ENCODE results near the gene STK39.

STK39 gene

DNA sequence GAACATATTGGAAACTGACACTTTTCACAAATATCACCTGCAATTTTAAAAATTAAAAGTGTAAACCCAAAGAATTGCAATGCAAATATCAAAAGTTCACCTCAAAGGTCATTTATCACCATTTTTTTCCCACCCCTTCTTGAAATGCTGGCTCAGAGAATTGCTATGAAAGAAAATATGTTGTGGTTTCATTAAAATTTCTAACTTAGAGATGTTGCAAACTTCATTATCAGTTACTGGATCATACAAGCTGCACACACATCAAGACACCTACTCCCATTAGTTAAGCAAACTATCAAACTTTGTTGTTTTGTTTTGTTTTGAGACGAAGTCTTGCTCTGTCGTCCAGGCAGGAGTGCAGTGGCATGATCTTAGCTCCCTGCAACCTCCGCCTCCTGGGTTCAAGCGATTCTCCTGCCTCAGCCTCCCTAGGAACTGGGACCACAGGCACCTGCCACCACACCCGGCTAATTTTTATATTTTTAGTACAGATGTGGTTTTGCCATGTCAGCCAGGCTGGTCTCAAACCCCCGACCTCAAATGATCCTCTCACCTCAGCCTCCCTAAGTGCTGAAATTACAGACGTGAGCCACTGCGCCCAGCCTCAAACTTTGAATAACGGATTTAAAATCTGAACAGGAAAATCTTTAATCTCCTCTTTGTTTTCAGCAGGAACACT, 37.0 kb downstream of the STK39 start:
- no peak for DNase-seq

DNA sequence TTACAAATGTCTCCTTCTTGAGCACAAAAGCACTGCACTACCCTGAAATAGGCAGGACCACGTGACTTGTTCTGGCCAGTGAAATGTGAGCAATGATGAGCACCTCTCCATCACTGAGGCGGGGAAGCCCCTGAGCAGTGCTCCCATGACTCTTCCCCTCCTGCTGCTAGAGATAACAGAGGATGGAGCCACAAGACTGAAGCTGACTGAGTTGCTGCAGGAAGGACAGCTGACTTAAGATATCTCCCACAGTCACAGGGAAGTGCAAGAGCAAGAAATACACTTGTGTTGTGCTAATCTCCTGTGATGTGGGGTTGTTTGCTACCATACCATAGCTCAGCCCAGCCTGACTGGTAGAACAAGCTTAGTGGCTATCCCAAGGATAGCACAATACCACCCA, 38.7 kb downstream of the STK39 start:
- DNase-seq: no peak

DNA sequence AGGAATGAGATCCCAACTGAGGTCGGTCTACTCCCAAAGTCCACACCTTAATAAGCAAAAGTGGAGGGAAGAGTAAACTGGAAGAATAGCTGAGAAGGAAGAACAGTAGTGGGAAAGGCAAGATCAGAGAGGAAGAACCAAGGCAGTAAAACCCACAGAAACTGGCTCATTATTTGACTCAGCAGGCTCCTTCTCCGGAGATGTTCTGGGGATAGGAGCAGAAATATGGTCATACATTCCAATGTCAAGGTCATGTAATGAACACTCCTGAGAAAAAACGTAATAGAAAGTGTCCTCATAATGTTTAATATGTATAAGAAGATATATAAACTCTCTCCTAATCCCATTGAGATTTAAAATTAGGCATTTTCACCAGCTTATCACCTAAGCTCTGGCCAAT, 39.5 kb downstream of the STK39 start:
- no peak for DNase-seq

DNA sequence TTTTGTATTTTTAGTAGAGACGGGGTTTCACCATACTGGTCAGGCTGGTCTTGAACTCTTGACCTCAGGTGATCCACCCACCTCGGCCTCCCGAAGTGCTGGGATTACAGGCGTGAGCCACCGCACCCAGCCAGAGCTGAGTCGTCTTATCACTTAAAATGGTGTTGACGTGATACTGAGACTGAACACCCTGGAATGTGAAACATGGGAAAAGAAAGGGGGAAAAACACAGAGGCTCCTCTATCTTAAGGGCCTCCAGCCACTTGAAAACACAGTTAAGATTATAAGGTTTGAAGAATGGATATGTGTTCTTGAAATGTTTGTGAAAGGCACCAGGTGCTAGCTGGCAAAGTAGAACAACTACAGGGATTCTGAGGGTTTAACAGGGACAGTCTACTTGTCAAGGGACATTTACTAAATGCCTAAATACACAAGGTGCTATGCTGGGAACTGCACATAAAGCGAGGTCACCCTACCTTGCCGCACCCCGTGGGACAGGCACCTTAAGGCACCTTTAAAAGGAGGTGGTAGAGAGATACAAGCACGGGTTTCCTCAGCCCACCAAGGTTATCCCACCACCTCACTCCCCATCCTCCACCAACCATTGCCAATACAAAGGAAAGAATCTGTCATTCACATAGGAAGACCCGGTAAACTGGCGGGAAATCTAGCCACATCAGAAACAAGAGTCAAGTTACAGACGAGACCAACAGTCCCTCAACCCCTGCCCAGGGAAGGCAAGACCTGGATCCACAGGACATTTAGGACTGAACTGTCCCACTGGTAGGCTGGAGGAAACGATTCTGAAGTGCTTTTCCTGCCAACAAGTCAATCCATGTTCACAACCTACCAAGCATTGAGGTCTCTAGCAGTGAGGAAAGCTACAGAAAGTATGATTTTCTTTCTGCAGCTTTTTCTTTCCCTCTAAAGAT, 43.4 kb downstream of the STK39 start:
- DNase-seq: no peak

DNA sequence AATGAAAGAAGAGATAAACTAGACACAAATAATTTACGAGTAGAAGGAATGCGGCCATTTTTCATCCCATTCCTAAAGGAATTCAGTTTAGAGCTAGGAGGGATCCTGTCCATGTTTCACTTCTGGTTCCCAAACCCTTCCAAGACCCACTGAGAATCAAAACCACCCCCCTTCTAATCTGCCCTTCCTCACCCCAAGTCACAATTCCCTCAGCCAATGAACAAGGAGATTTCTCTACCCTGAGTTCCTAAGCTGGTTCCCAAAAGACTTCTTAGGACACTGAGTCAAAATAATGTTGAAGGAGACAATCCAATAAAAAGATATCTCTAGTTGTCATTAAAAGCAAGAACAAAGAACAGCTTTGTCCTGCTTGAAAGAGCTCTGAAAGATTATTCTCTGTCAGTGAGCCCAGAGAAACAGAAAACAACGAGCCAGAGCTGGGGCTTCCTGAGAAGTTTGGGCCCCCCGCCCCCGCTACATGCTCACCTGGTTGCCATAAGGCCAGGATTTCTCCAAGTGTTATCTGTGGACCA, 45.7 kb downstream of the STK39 start:
- DNase-seq: no peak

DNA sequence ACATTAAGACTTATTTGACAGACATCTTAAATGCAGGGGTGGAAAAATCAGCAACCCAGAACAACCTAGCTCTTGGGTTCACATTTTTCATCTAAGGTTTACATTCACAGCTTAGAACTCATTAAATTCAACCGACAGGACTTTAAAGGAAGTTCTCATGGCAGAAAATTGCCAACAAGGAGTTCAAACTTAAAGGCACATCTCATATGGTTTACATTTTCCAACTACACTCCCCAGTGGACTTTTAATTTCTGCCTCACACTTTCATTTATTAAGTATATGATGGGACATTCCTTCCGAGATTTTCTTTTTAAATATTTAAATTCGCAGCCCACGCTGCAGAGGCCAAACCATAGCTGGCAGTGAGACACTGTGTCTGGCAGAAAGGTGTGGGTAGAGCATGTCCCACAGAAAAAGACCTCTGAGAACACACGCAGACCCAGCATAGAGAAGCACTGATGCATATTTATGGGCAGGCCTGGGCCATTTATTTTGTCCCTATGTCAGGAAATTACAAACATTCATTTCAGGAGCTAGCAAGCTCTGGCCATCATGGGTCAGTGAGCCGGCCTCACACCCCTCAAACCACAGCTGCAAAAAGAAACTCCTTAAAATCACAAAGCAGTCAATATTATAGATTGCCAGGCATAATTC, 46.3 kb downstream of the STK39 start:
- DNase-seq: no peak

DNA sequence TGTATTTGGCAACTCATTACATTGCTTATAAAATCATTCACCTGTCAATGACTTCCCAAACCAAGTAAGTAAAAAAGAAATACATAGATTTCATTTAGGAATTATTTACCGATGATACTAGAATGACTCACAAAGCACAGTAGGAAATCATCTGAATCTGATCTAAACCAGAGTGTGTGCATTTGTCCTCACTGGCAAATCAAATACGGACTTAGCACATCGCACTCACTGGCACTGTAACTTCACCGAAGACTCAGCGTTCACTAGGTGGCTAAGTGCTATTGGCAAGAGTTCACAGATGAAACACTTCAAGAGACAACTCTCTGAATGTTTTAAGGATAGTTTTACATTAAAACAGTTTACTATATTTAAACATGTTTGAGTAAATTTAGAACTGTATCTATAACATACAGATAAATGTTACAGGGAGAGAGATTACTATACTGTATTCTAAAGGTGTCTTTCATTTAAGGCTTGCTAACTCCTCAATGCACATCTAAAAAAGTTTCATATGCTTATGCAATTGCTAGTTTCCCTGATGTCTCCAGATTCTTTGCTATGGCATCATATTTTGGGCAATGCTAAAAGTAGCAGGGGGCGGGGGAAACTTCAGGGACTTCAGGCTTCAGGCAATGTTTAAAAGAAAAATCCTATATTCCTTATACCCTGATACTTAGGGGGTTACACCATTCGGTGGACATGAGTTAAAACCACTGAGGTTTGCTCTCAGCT, 48.8 kb downstream of the STK39 start:
- DNase-seq: no peak

DNA sequence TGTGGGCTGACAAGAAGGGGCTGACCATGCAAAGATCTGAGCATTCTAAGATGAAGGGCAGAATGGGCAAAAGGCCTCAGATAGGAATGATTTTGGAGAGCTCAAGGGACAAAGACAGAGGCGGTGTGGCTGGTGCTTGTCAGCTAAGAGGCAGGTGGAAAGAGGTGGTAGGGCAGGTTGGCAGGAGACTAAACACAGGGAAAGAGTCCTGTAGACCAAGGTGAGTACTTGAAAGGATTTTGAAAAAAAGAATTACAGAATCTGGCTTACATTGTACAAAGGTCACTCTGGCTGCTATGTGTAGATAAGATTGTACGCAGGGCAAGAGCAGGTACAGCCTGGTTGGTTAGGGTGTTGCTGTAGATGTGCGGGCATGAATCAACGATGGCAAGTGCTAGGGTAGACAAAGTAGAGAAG, 50.6 kb downstream of the STK39 start:
- no peak for DNase-seq

DNA sequence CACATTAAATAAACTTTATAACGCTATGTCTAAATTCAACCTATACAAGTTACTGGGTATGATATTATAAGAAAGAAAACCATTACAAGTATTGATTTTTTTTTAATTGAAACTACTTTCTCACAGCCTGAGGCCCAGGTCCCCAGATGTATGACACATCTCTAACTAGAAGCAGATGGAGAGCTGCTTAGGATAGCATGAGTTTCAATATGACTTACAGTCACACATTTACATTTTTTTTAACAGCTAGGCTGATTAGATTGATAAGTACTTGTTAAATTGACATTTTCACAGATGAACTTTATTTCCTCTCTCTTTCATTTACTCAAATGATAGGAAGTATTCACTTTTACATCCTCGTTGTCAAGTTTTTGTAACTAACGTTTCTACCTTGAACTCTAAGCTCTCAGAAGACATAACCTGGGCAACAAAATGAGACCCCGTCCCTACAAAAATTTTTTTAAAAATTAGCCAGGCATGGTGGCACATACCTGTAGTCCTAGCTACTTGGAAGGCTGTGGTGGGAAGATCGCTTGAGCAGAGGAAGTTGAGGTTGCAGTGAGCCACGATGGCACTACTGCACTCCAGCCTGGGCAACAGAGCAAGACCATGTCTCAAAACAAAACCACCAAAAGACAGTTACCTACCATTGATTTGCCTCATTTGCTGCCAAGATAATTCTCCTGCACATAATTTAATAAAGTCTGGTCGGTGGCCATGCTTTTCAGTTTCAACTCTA, 52.4 kb downstream of the STK39 start:
- DNase-seq: no peak

DNA sequence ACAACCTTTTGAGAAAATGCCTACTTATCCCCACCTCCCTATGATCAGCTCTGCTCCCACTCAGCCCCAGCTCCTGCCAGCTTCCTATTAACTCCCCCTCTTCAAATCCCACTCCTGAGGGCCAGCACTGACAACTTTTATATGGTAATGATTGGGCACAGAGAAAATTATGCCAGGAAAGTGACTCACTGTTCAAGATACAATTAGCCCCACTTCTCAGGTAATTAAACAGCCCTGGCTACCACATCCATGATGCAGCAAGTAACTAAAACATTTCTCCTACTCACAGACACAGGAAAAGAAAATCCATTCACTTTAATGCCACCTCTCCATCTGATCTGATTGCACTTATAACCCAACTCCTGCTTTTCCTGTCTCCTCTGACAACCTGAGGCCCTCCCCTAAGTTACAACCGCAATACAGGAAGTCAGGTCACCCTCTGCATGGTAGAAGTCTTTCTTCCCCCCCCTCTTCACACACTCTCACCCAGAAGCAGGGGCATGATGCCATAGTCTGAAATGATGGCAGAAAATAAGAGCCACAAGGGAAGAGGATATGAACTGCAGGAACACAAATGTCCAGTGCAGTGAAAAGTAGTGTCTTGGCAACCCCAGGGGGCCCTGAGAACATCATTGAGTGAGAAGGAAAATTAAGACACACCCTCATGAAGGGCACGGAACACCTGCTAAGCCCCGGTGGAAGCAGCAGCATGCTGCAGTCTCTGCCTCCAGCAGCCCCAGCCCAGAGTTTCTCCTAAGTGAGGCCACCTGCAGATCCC, 54.4 kb downstream of the STK39 start:
- DNase-seq: no peak

DNA sequence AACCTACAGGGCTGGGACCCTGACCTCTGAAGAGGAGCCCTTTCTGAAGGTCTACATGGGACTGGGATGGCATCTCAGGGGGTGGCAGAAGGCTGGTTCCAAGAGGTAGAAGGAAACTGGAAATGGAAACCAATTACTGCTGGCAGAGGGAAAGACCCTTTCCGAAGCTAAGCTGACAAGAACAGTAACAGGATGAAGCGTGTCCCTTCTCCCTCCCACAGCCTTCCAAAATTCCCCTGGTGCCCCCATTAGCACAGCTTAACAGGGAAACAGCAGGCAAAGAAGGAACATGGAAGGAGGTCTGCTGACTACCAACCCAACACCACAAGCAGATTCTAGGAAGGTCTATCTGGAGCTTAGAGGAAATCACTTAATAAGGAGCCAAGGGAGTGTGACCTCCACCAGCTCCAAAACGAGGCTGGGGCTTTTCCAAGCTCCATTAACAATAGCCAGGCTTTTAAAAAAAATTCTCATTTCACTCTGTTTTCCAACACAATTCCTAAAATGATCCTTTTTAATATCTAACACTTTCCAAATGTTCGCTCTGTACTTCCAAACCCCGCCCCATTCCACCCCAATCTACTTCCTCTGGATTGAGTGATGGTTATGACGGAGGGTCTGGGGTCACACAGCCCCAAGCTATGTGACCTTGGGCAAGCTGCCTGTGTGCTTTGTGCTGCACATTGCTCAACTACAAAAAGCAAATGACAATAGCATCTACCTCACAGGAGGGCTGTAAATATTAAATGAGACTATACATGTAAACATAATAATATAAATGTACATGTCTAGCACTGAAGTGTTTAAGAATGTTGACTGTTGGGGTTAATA, 55.2 kb downstream of the STK39 start:
- no peak for DNase-seq

DNA sequence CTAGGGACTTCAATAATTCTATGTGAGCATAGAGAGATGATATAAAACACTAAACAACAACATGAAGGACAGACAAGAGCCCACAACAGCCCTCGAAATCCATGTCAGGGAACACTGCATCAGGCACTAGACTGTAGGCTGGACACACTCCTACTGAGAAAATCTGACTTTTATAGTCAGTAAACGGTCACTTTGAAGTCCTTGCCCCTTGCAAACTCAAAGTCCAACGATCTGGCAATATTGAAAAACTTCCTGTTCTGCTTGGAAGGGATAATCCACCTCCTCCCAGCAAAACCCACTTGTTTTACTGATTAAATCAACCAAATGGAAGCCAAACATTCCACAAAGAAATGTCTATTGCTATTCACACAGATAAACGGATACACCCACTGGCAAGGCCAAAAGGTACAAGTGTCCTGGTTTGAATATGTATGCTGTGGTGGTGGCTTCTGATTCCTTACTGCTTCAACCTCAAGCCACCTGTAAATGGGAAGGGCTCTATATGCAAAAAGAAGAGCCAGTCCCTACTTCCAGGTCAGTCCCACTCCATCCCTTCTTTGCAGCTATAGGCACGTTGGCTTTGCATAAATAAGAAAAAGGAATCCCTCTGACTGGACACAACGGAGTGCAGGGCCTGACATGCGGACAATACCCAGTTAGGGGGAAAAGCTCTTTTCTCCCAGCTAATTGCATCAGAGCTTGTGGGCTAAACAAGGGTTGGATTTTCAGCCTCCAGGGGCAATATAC, 56.6 kb downstream of the STK39 start:
- DNase-seq: no peak

DNA sequence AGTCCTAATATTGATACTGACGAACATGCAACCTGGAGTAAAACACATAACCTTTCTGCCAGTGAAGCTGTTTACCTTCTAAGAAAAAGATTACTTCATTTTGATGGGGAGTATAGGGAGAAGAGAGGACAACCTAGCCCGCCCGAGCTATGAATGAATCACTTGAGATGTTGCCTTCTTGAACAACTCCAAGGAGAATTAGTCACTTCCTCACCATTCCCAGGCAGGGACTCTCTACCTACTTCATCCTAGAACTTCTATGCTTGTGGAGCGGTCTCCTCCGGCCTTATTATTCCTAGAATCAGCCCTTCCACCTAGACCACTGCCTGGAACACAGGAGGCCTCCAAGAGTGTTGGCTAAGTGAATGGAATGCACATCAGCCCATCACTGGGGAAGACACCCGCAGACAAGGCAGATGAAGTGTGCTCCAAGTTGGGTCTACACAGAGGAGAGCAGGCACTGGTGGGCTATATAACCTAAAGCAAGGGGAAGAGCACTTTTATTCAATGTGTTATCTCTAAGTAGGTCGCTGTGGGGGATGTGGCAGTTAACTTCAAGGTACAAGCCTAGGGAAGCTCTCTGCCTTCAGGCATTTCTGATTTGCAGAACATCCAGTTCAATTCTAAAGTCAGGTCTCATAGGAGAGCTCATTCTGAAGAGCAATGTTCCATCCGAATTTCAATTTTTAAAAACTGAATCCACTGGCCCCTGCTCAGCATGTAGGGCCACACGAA, 57.4 kb downstream of the STK39 start:
- no peak for DNase-seq

DNA sequence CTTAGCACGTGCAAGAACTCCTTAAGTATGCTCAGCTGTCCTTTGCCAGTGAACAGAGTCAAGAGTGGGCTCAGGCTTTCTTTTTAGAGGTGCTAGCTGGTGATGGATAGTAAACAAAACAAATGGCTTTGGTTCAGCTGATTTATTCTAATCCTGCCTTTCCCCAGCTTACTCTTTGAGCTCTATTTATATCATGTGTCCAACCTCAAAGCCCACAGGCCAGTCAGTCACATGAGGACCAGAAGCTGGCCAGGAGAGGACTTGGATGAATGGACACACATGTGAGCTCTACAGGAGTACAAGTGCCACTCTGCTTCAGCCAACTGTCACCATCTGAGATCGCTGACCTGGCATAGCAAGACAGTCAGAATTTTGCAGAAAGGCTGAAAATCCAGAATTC, 59.4 kb downstream of the STK39 start:
- DNase-seq: peak in 1 of 56 donors; percentile 10

DNA sequence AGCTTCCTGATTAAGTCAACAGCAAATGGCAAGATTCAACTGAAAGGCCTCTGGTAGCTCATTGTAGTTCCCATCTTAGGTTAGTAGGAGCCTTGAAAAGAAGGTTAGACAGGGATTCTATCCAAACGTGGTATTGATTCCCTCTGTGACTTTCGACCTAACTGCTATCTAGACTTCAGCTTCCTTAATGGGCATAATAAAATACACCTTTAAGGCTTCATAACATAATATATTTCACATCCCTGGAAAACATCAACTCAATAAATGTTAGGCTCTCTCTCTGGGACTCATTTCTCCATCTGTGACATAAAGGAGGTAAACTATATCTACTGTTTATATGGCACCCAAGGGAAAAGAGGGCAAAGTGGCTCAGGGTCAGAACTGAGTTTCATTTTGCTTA, 60.9 kb downstream of the STK39 start:
- no peak for DNase-seq

DNA sequence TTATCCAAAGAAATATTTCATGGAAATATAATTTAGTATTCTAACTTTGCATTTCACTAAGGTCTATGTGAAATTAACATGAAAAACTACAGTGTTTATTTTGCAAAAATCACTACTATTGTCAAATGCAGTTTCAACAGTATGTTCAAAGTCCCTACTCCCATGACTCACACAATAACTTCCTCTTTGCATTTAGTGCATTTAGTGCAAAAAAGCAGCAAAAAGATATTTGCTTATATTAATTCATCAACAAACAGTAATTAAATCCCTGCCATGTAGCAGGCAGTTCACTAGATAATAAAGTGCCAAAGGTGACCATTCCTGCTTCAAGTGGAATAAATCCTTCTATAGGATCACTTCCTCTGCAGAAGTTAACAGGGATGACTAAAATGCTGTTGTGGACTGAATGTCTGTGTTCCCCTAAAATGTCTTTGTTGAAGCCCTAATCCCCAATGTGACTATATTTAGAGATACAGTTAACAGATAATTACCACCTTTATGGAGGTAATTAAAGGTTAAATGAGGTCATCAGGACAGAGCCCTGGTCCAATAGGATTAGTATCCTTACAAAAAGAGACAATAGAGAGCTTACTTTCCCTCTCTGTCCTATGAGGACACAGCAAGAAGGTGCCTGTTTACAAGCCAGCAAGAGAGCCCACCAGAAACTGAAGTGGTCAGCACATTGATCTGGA, 61.7 kb downstream of the STK39 start:
- no peak for DNase-seq
